GM12892 (cell line): ENCODE measurements around the gene SNX25.

Experiments
- DNase-seq: peaks from one replicate; pipeline ENCODE4 v3.0.0; 2011; ENCODE audit not compliant: insufficient read length
- FAIRE-seq: peaks from 2 replicates; lab custom pipeline; 2011; peaks lifted over from hg19 to GRCh38; lab: Jason Lieb, UNC
- POLR2A ChIP-seq: IDR thresholded peaks from 2 replicates; pipeline ENCODE4 v1.6.1; 2011; ENCODE audit warnings: low read depth, low read length, control low read depth
- POLR2AphosphoS5 ChIP-seq: IDR thresholded peaks from 2 replicates; pipeline ENCODE4 v1.6.1; 2011; ENCODE audit warnings: low read depth, low read length, control low read depth
- TAF1 ChIP-seq: IDR thresholded peaks from 2 replicates; pipeline ENCODE4 v1.6.1; 2011; ENCODE audit warnings: low read depth, mild to moderate bottlenecking, control low read depth, low read length, borderline replicate concordance

SNX25 gene

GRCh38 chr4:185404031-185404430 is 194.6 kb downstream of the SNX25 start:
- no peak for TF ChIP-seq POLR2A
- no peak for TF ChIP-seq TAF1
- TF ChIP-seq POLR2AphosphoS5 = no peak
- DNase-seq = no peak
- FAIRE-seq = no peak

GRCh38 chr4:185405296-185405999 is 196.1 kb downstream of the SNX25 start:
- FAIRE-seq = no peak
- TF ChIP-seq POLR2A = no peak
- no peak for TF ChIP-seq TAF1
- TF ChIP-seq POLR2AphosphoS5 = no peak

DNA sequence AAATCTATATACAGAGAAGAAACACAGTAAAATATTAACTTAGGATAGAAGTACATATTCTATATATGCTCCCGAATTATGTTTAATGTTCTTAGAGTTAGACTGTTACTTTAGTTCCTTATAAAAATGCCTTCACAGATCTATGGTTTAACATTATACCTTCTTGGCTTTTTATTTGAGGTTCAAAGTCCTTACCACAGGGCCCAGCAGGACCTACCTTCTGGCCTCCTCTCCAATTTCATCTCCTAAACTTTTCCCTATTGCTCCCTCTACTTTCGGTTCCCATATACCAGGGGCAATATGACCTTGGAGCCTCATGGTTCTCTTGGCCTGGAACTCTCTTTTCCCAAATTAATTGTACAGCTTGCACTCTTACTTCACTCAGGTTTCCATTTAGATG is 199.0 kb downstream of the SNX25 start:
- DNase-seq = no peak
- FAIRE-seq = peak; percentile 21
- no peak for TF ChIP-seq POLR2A
- TF ChIP-seq TAF1 = no peak
- TF ChIP-seq POLR2AphosphoS5 = no peak

More at GRCh38 chr4:185405296-185405999, 196.1 kb downstream of the SNX25 start:
- DNase-seq = no peak

- FAIRE-seq (no peak), DNase-seq (no peak)
- TF ChIP-seq POLR2A (no peak), TAF1 (no peak), POLR2AphosphoS5 (no peak)
These were observed 202.5 kb downstream of the SNX25 start for GRCh38 chr4:185411849-185412248.

- peak; percentile 24 for FAIRE-seq
- DNase-seq = no peak
- TF ChIP-seq TAF1 (no peak), POLR2A (no peak), POLR2AphosphoS5 (no peak)
These were observed 203.0 kb downstream of the SNX25 start for GRCh38 chr4:185412412-185412811.
